WTC11 (cell line): Measurements from ENCODE around the gene ZNRF1. TPM values are rescaled to one million over a fixed set of nuclear protein-coding genes. Genes with fewer than 3 reads are reported as not detected.
A peak's percentile ranks its signal among the peaks of the same experiment; 100 is the strongest.

Experiments
- ATAC-seq: fragments of 200-7000 bp; cut with Tn5 transposase; 2 replicates; pipeline ENCODE4 v1.10.0; 2021; ENCODE audit warnings: mild to moderate bottlenecking, moderate library complexity
- CTCF ChIA-PET: fragments of 300-600 bp; sonication (Branson Sonifier 250); formaldehyde crosslinking; loops from one replicate; lab custom pipeline; 2021; ENCODE audit warnings: antibody characterized with exemption; lab: Charles Lee
- POLR2A ChIA-PET: fragments of 350-600 bp; sonication (Branson Sonifier 250); formaldehyde crosslinking; loops from one replicate; lab custom pipeline; 2021; ENCODE audit warnings: antibody characterized with exemption; lab: Charles Lee
- DNase-seq: peaks from one replicate; pipeline ENCODE4 v3.0.0; 2021; ENCODE audit warnings: low spot score
- H3K27ac Mint-ChIP-seq: 2 replicates; pipeline ENCODE4 v1.8.0; 2021; ENCODE audit warnings: mixed read lengths
- H3K27me3 Mint-ChIP-seq: 2 replicates; pipeline ENCODE4 v1.8.0; 2021; ENCODE audit warnings: low read depth, mild to moderate bottlenecking, moderate library complexity, mixed read lengths
- H3K36me3 Mint-ChIP-seq: 2 replicates; pipeline ENCODE4 v1.8.0; 2021; ENCODE audit warnings: mixed read lengths
- H3K4me1 Mint-ChIP-seq: 2 replicates; pipeline ENCODE4 v1.8.0; 2022; ENCODE audit warnings: mixed read lengths
- H3K4me3 Mint-ChIP-seq: 2 replicates; pipeline ENCODE4 v1.8.0; 2021; ENCODE audit warnings: mild to moderate bottlenecking, moderate library complexity, mixed read lengths
- H3K9me3 Mint-ChIP-seq: 2 replicates; pipeline ENCODE4 v1.8.0; 2021; ENCODE audit warnings: mixed read lengths
- ARID4B ChIP-seq: sonication (generic); formaldehyde crosslinking; IDR thresholded peaks from 2 replicates; pipeline ENCODE4 v1.8.0; 2023; ENCODE audit warnings: missing genetic modification reagents, mild to moderate bottlenecking, borderline replicate concordance
- CDX4 ChIP-seq: fragments of 250-450 bp; sonication (Bioruptor Pico); IDR thresholded peaks from 2 replicates; pipeline ENCODE4 v1.9.0; 2021; ENCODE audit warnings: moderate library complexity, mild to moderate bottlenecking, inconsistent platforms, borderline replicate concordance
- CREM ChIP-seq: sonication (generic); formaldehyde crosslinking; IDR thresholded peaks from 2 replicates; pipeline ENCODE4 v1.8.1; 2022; ENCODE audit warnings: mild to moderate bottlenecking, missing genetic modification reagents, moderate library complexity
- E2F1 ChIP-seq: sonication (generic); formaldehyde crosslinking; IDR thresholded peaks from 2 replicates; pipeline ENCODE4 v1.8.0; 2022; ENCODE audit warnings: mild to moderate bottlenecking, missing genetic modification reagents
- E2F5 ChIP-seq: sonication (generic); formaldehyde crosslinking; IDR thresholded peaks from 2 replicates; pipeline ENCODE4 v1.8.1; 2022; ENCODE audit warnings: mild to moderate bottlenecking, moderate library complexity, missing genetic modification reagents
- ERG ChIP-seq: fragments of 250-450 bp; sonication (Bioruptor Pico); IDR thresholded peaks from 2 replicates; pipeline ENCODE4 v1.8.0; 2021; ENCODE audit warnings: mild to moderate bottlenecking
- FOXP1 ChIP-seq: sonication (generic); formaldehyde crosslinking; IDR thresholded peaks from 2 replicates; pipeline ENCODE4 v1.8.0; 2022; ENCODE audit warnings: missing genetic modification reagents, mild to moderate bottlenecking, moderate library complexity, borderline replicate concordance
- GABPB1 ChIP-seq: sonication (generic); formaldehyde crosslinking; IDR thresholded peaks from 2 replicates; pipeline ENCODE4 v1.8.1; 2023; ENCODE audit warnings: mild to moderate bottlenecking, missing genetic modification reagents
- JUN ChIP-seq: sonication (generic); formaldehyde crosslinking; IDR thresholded peaks from 2 replicates; pipeline ENCODE4 v1.8.0; 2023; ENCODE audit warnings: mild to moderate bottlenecking, missing genetic modification reagents
- MLX ChIP-seq: sonication (generic); formaldehyde crosslinking; IDR thresholded peaks from 2 replicates; pipeline ENCODE4 v1.8.1; 2023; ENCODE audit warnings: mild to moderate bottlenecking, missing genetic modification reagents, moderate library complexity
- MXD4 ChIP-seq: fragments of 250-450 bp; sonication (Bioruptor Pico); IDR thresholded peaks from 2 replicates; pipeline ENCODE4 v1.8.0; 2021; ENCODE audit warnings: mild to moderate bottlenecking, moderate library complexity, borderline replicate concordance
- SMAD4 ChIP-seq: sonication (generic); formaldehyde crosslinking; IDR thresholded peaks from 2 replicates; pipeline ENCODE4 v1.8.0; 2022; ENCODE audit warnings: mild to moderate bottlenecking, missing genetic modification reagents
- TCF7 ChIP-seq: sonication (generic); formaldehyde crosslinking; IDR thresholded peaks from 2 replicates; pipeline ENCODE4 v1.8.0; 2022; ENCODE audit warnings: mild to moderate bottlenecking, low read depth, missing genetic modification reagents, moderate library complexity
- TEAD1 ChIP-seq: sonication (generic); formaldehyde crosslinking; IDR thresholded peaks from 2 replicates; pipeline ENCODE4 v1.8.0; 2022; ENCODE audit warnings: mild to moderate bottlenecking, missing genetic modification reagents
- ZNF281 ChIP-seq: sonication (generic); formaldehyde crosslinking; IDR thresholded peaks from 2 replicates; pipeline ENCODE4 v1.8.0; 2023; ENCODE audit warnings: mild to moderate bottlenecking, missing genetic modification reagents
- ZNF512 ChIP-seq: sonication (generic); formaldehyde crosslinking; IDR thresholded peaks from 2 replicates; pipeline ENCODE4 v1.8.1; 2022; ENCODE audit warnings: missing genetic modification reagents, borderline replicate concordance
- total RNA-seq: library from RNA; stranded (reverse); gene quantifications from 3 replicates; pipeline ENCODE4 v1.2.3, GENCODE V29; 2021

The ZNRF1 gene
- total RNA-seq, 1 experiment from 2014 or later = 47.6 TPM

- TF ChIP-seq ARID4B (CRISPR knock-in tag) = no peak
- TF ChIP-seq E2F1 = no peak
- TF ChIP-seq GABPB1 (CRISPR knock-in tag) = no peak
Observed at GRCh38 chr16:75063549-75064088, 64.8 kb downstream of the ZNRF1 start (continued).

GRCh38 chr16:75064403-75065148, 65.8 kb downstream of the ZNRF1 start:
- H3K4me3 Mint-ChIP-seq = no peak overlapping the region
- no peaks in the 10 kb centered on the region for H3K27me3 Mint-ChIP-seq
- H3K9me3 Mint-ChIP-seq = no peaks in the 10 kb centered on the region
- no peak for ATAC-seq
- H3K4me1 Mint-ChIP-seq = peaks cover 34% of the 10 kb centered on the region
- no peaks in the 10 kb centered on the region for H3K36me3 Mint-ChIP-seq
- POLR2A ChIA-PET = no interaction called here
- TF ChIP-seq FOXP1 (CRISPR knock-in tag) (no peak), TEAD1 (CRISPR knock-in tag) (no peak), E2F5 (CRISPR knock-in tag) (no peak), MLX (CRISPR knock-in tag) (no peak), MXD4 (CRISPR knock-in tag) (no peak), CREM (CRISPR knock-in tag) (no peak), TCF7 (CRISPR knock-in tag) (no peak), JUN (CRISPR knock-in tag) (no peak), SMAD4 (CRISPR knock-in tag) (no peak), ERG (no peak), CDX4 (CRISPR knock-in tag) (no peak), ZNF281 (CRISPR knock-in tag) (no peak), ZNF512 (CRISPR knock-in tag) (no peak)
- CTCF ChIA-PET = interaction anchor here (0.6 to 1.5 kb wide), 3 partner anchors 21 to 66 kb away, joined by 3 to 7 read pairs (median 5); partner anchors contain the start of gene ZNRF1
- H3K27ac Mint-ChIP-seq = peak overlapping the region; percentile 86; the same call in 1 of the 2 replicates
- no peak for DNase-seq
